Kidney epithelial cell (primary cell): ENCODE measurements around the gene PPP2R3A. TPM values are rescaled to one million over a fixed set of nuclear protein-coding genes. Genes with fewer than 3 reads are reported as not detected.

Experiments used
- DNase-seq: peaks from one replicate; pipeline ENCODE4 v3.0.0-alpha.2; 2010; ENCODE audit warnings: low read depth
- H3K27me3 ChIP-seq: 2 replicates; pipeline ENCODE4 v1.6.0; 2011; ENCODE audit warnings: low read length; ENCODE audit not compliant: control insufficient read depth, insufficient read depth
- H3K36me3 ChIP-seq: 2 replicates; pipeline ENCODE4 v1.5.1; 2011; ENCODE audit warnings: low read length; ENCODE audit not compliant: control insufficient read depth, insufficient read depth
- H3K4me3 ChIP-seq: 2 replicates; pipeline ENCODE4 v1.5.1; 2011; ENCODE audit warnings: low read depth, mild to moderate bottlenecking, control low read depth, low read length
- CTCF ChIP-seq: IDR thresholded peaks from 2 replicates; pipeline ENCODE4 v1.5.1; 2011; ENCODE audit warnings: mild to moderate bottlenecking, moderate library complexity, low read length, control low read depth, inconsistent platforms; ENCODE audit not compliant: insufficient read depth, poor library complexity, severe bottlenecking
- total RNA-seq: library from RNA; depleted of rRNA; stranded (reverse); fragments of >200 nt; gene quantifications from 2 replicates; pipeline ENCODE4 v1.2.3, GENCODE V29; 2015

PPP2R3A gene
- total RNA-seq, 1 donor from 2014 or later: 14.3 TPM

DNA sequence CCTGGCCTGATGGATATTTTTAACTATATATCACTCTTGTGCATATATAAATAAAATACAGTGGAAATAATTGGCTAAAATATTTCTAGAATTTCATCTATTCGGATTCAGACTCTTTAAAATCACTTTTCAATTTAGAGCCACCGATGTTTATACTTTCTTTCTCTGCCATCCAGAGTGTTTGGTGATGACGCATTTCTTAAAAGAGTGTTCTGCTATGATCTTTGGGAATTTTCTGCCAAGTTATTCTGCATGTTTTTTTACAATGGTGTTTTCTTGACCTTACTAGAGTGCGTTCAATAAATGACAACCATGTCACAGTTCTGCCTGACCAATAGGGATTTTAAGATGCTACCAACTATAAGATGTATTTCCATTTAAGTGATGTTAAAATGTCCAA, 30.2 kb downstream of the PPP2R3A start:
- Histone ChIP-seq H3K36me3 (no peaks in the 10 kb centered on the region), H3K4me3 (no peak overlapping the region), H3K27me3 (no peaks in the 10 kb centered on the region)
- no peak for TF ChIP-seq CTCF
- DNase-seq: no peak

GRCh38 chr3:135997554-135998320, 32.2 kb downstream of the PPP2R3A start:
- no peak for TF ChIP-seq CTCF
- H3K4me3 ChIP-seq: no peak overlapping the region
- no peaks in the 10 kb centered on the region for H3K27me3 ChIP-seq
- H3K36me3 ChIP-seq: no peaks in the 10 kb centered on the region
- no peak for DNase-seq

- no peak for TF ChIP-seq CTCF
- no peaks in the 10 kb centered on the region for H3K36me3 ChIP-seq
- no peaks in the 10 kb centered on the region for H3K27me3 ChIP-seq
- no peak overlapping the region for H3K4me3 ChIP-seq
- no peak for DNase-seq
Measured at GRCh38 chr3:136008221-136008620, 42.7 kb downstream of the PPP2R3A start.

DNA sequence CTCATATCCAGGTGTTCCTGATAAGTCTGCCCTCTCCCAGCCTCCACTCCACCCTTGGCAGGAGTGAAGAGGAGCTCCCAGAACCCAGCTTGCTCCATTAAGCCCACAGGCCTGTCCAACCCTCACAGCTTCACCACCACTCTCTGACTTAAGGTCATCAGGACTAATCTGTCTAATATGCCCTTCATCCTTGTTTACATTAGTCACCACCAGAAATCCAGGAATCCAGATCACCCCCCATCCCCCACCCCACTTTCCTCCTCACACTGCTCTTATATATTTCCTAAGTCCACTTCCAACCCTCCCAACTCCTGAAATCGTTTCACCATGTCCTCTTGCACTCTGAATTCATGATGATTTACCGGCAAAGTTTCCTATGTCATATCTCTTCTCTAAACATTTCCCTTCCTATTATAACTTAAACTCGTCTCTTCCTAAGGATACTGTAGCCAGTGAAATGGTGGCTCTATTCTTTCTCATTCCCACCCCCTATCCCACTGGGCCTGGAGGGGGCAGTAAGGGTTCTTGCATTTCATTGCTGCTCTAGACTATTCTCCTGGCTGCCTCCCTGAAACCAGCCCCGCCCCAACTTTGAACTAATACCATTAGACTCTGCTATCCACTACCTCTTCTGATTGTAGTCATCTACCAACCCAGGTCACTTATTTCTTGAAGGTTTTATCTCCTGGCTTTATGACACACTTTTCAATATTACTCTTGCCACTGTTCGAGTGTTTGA, 43.4 kb downstream of the PPP2R3A start:
- Histone ChIP-seq H3K4me3 (no peak overlapping the region), H3K27me3 (no peaks in the 10 kb centered on the region), H3K36me3 (no peaks in the 10 kb centered on the region)
- no peak for DNase-seq
- no peak for TF ChIP-seq CTCF

GRCh38 chr3:136018876-136019275, 53.3 kb downstream of the PPP2R3A start:
- Histone ChIP-seq H3K4me3 (no peak overlapping the region), H3K27me3 (no peaks in the 10 kb centered on the region), H3K36me3 (no peaks in the 10 kb centered on the region)
- DNase-seq: no peak
- TF ChIP-seq CTCF: no peak
